PFSK-1 (cell line): ENCODE measurements around the gene LTF.

Experiments used
- FOXP2 ChIP-seq: optimal IDR thresholded peaks from 2 replicates; pipeline ENCODE3; 2011; ENCODE audit warnings: borderline replicate concordance, control low read depth, inconsistent platforms; ENCODE audit not compliant: insufficient read depth; ENCODE audit errors: extremely low read length, extremely low read depth
- POLR2AphosphoS5 ChIP-seq: IDR thresholded peaks from 2 replicates; pipeline ENCODE4 v1.6.1; 2012; ENCODE audit warnings: low read depth, mild to moderate bottlenecking, control low read depth, low read length, moderate library complexity
- SIN3A ChIP-seq: IDR thresholded peaks from 2 replicates; pipeline ENCODE4 v1.6.1; 2012; ENCODE audit warnings: mild to moderate bottlenecking, low read length, moderate library complexity, borderline replicate concordance; ENCODE audit not compliant: insufficient read depth
- TAF1 ChIP-seq: IDR thresholded peaks from 2 replicates; pipeline ENCODE4 v1.6.1; 2012; ENCODE audit warnings: low read length, control low read depth, borderline replicate concordance; ENCODE audit not compliant: insufficient read depth
- TF ChIP-seq, protein P1 (sequence below), 2 experiments: IDR thresholded peaks; 2 replicates each; pipeline versions ENCODE4 v1.6.1 to v1.8.0; 2011 to 2012; ENCODE audit warnings: low read depth in 2 of 2, low read length in 2 of 2, control low read depth in 1 of 2, inconsistent platforms in 1 of 2, mild to moderate bottlenecking in 1 of 2, moderate library complexity in 1 of 2; ENCODE audit not compliant: insufficient read depth in 1 of 2

The LTF gene

DNA sequence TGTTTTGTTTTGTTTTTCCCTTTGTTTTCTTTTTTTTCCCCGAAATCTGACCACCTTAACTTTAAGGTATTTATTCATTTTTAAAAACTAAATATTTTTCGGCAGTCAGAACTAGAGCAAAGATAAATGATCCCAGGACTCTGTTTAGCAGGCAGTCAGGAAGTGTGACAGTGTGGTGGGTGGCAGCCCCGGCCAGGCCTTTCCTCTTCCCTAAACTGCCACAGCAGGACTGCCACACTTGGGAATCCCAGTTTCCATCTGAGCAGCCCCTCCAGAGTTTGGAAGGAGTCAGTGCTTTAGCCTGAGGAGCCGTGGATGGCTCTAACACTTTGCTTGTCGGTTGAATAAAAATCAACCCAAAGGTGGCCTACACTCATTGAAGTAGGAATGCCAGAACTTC is 50.8 kb downstream of the LTF start:
- TF ChIP-seq POLR2AphosphoS5 (no peak), FOXP2 (no peak), SIN3A (no peak), TAF1 (no peak)
- TF ChIP-seq, protein P1, sequence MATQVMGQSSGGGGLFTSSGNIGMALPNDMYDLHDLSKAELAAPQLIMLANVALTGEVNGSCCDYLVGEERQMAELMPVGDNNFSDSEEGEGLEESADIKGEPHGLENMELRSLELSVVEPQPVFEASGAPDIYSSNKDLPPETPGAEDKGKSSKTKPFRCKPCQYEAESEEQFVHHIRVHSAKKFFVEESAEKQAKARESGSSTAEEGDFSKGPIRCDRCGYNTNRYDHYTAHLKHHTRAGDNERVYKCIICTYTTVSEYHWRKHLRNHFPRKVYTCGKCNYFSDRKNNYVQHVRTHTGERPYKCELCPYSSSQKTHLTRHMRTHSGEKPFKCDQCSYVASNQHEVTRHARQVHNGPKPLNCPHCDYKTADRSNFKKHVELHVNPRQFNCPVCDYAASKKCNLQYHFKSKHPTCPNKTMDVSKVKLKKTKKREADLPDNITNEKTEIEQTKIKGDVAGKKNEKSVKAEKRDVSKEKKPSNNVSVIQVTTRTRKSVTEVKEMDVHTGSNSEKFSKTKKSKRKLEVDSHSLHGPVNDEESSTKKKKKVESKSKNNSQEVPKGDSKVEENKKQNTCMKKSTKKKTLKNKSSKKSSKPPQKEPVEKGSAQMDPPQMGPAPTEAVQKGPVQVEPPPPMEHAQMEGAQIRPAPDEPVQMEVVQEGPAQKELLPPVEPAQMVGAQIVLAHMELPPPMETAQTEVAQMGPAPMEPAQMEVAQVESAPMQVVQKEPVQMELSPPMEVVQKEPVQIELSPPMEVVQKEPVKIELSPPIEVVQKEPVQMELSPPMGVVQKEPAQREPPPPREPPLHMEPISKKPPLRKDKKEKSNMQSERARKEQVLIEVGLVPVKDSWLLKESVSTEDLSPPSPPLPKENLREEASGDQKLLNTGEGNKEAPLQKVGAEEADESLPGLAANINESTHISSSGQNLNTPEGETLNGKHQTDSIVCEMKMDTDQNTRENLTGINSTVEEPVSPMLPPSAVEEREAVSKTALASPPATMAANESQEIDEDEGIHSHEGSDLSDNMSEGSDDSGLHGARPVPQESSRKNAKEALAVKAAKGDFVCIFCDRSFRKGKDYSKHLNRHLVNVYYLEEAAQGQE (IDR thresholded peaks at IDR 0.05; ENCODE audit: insufficient read depth in 1 of 2, low read depth in 2 of 2, low read length in 2 of 2), result no peak

DNA sequence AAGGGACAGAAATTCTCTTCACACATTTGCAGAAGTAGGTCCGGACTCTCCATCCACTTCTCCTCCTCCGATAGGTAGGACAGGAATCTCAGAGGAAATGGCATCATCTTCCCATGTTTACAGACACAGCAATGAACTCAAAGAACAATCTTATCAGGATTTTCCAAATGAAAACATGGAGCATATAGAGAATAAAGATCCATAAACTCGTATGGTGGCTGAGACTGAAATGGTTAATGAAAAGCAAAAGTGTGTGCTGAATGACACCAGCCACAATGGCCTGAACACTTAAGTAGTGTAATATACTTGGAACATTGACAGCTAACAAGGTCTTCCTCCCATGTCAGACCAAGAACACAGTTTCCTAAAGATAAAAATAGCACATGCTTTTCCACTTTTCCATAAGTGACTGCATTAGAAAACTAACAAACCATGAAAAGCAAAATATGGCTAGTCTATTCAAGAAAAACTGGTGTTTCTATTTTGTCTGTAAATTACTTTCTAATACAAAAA is 51.9 kb downstream of the LTF start:
- TF ChIP-seq FOXP2, result no peak
- TF ChIP-seq, protein P1 (IDR thresholded peaks at IDR 0.05; ENCODE audit: insufficient read depth in 1 of 2, low read depth in 2 of 2, low read length in 2 of 2), result no peak
- TF ChIP-seq TAF1, result no peak

DNA sequence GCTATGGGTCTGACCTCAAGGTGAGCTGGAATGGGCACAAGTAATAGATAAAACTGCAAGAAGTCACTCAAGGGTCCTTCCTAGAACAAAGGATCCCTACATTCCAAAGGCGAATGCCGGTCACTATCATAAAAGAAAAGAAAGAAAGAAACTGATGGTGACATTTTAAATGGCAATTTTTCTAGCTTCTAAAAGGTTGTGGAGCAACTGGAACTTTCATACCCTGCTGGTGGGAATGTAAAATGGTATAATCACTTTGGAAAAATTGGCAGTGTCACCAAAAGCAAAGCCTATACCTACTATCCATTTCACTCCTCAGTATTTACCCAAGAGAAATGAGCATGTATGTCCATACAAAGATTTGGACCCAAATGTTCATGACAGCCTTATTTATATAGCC is 53.4 kb downstream of the LTF start:
- no peak for TF ChIP-seq SIN3A
- TF ChIP-seq TAF1, result no peak
- TF ChIP-seq, protein P1 (IDR thresholded peaks at IDR 0.05; ENCODE audit: insufficient read depth in 1 of 2, low read depth in 2 of 2, low read length in 2 of 2), result no peak
- no peak for TF ChIP-seq POLR2AphosphoS5
- TF ChIP-seq FOXP2, result no peak

DNA sequence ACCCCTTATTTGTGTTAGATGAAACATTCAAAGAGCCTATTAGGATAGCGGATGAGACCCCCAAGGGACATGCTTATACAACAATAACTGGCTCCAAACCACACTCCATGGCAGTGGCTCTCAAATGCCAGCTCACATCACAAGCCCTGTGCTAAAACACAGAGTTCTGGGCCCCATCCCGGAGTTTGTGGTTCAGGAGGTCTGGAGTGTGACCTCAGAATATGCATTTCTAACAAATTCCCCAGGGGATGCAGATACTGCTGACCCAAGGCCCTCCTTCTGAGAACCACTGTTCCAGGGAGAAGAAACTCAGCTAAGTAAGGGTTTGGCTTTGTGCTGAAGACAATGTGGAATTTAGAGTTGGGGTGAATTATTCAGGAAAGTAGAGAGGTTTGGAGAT is 54.0 kb downstream of the LTF start:
- no peak for TF ChIP-seq FOXP2
- TF ChIP-seq, protein P1 (IDR thresholded peaks at IDR 0.05; ENCODE audit: insufficient read depth in 1 of 2, low read depth in 2 of 2, low read length in 2 of 2), result no peak
- TF ChIP-seq TAF1, result no peak
- no peak for TF ChIP-seq SIN3A
- no peak for TF ChIP-seq POLR2AphosphoS5

DNA sequence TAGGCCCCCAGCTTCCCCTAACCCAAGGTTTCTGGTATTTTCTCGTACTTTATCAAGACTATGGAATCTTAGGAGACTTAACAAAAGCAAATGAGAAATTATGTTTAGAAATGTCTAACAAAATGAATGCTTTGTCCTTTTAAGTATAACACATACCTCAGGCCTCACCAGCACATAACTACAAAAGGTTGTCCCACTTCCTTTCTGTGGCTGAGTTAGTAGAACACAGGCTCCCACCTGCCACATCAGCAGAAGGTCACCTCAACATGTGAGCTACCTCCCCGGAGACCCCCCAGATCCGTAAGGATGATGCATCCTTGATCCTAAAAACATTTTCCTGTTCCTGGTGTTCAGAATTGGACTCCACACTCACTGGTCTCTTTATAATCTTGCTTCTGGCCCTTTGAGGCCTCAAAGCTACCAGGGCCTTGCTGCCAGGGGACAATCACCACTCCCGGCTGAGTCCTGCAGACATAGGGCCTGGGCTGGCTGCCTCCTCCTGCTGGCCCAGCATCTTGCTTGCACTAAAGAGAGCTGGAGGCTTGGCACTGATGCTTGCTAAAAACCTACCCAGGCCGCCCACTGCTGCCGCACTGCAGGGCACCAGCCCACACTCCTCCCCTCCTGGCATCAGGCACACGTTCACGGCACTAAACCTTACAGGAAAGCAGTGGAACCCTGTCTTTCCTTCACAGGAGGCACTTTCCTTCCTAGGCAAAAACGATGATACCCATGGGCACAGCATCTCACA is 54.8 kb downstream of the LTF start:
- no peak for TF ChIP-seq POLR2AphosphoS5
- TF ChIP-seq, protein P1 (IDR thresholded peaks at IDR 0.05; ENCODE audit: insufficient read depth in 1 of 2, low read depth in 2 of 2, low read length in 2 of 2), result no peak
- TF ChIP-seq TAF1, result no peak
- TF ChIP-seq FOXP2, result no peak
- TF ChIP-seq SIN3A, result no peak
